Mononuclear cell (primary cell): ENCODE results near the gene CHIC2. TPM values are rescaled to one million over a fixed set of nuclear protein-coding genes. Genes with fewer than 3 reads are reported as not detected.
A peak's percentile ranks its signal among the peaks of the same experiment; 100 is the strongest.

ENCODE experiments used
- H3K27me3 ChIP-seq: 2 replicates; pipeline ENCODE4 v1.6.0; 2011; ENCODE audit warnings: low read length, control low read depth; ENCODE audit not compliant: insufficient read depth
- H3K4me1 ChIP-seq: 2 replicates; pipeline ENCODE4 v1.5.1; 2011; ENCODE audit warnings: mild to moderate bottlenecking, low read length, control low read depth; ENCODE audit not compliant: insufficient read depth
- H3K4me3 ChIP-seq: 2 replicates; pipeline ENCODE4 v1.5.1; 2011; ENCODE audit warnings: mild to moderate bottlenecking, low read length, moderate library complexity
- H3K9me3 ChIP-seq: 2 replicates; pipeline ENCODE4 v1.5.1; 2011; ENCODE audit warnings: low read depth, mild to moderate bottlenecking, control low read depth, low read length
- total RNA-seq: library from RNA; depleted of rRNA; stranded (reverse); fragments of >200 nt; gene quantifications from one replicate; pipeline ENCODE4 v1.2.3, GENCODE V29; 2012

The CHIC2 gene
- total RNA-seq, 1 donor = 101 TPM

GRCh38 chr4:54097152-54097551 lies 32.7 kb upstream of the CHIC2 start:
- no peaks in the 10 kb centered on the region for H3K9me3 ChIP-seq
- H3K4me3 ChIP-seq = no peak overlapping the region
- H3K27me3 ChIP-seq = peaks cover 98% of the 10 kb centered on the region
- peaks cover 41% of the 10 kb centered on the region for H3K4me1 ChIP-seq

GRCh38 chr4:54096295-54096962 lies 32.0 kb upstream of the CHIC2 start:
- Histone ChIP-seq H3K4me1 (peaks cover 44% of the 10 kb centered on the region), H3K9me3 (no peaks in the 10 kb centered on the region), H3K27me3 (peaks cover 98% of the 10 kb centered on the region), H3K4me3 (no peak overlapping the region)

- H3K9me3 ChIP-seq = no peaks in the 10 kb centered on the region
Measured at GRCh38 chr4:54095110-54095825, 30.9 kb upstream of the CHIC2 start.

GRCh38 chr4:54094451-54094850 lies 30.0 kb upstream of the CHIC2 start:
- Histone ChIP-seq H3K9me3 (no peaks in the 10 kb centered on the region), H3K4me1 (peaks cover 33% of the 10 kb centered on the region), H3K4me3 (no peak overlapping the region), H3K27me3 (peaks cover 97% of the 10 kb centered on the region)

More at GRCh38 chr4:54095110-54095825, 30.9 kb upstream of the CHIC2 start:
- Histone ChIP-seq H3K4me3 (no peak overlapping the region), H3K4me1 (peaks cover 38% of the 10 kb centered on the region), H3K27me3 (peaks cover 99% of the 10 kb centered on the region)

- Histone ChIP-seq H3K4me1 (peaks cover 24% of the 10 kb centered on the region), H3K9me3 (no peaks in the 10 kb centered on the region), H3K27me3 (peaks cover 95% of the 10 kb centered on the region), H3K4me3 (no peak overlapping the region)
Measured at GRCh38 chr4:54093324-54094240, 29.2 kb upstream of the CHIC2 start.

- peaks cover 89% of the 10 kb centered on the region for H3K27me3 ChIP-seq
- peak overlapping the region; percentile 27 for H3K4me3 ChIP-seq
- H3K9me3 ChIP-seq = no peaks in the 10 kb centered on the region
- peaks cover 24% of the 10 kb centered on the region for H3K4me1 ChIP-seq
Measured at GRCh38 chr4:54092405-54093323, 28.3 kb upstream of the CHIC2 start.

GRCh38 chr4:54091637-54092404 lies 27.4 kb upstream of the CHIC2 start:
- Histone ChIP-seq H3K4me3 (peak overlapping the region; percentile 27), H3K9me3 (no peaks in the 10 kb centered on the region), H3K27me3 (peaks cover 83% of the 10 kb centered on the region), H3K4me1 (peaks cover 24% of the 10 kb centered on the region)

GRCh38 chr4:54090804-54091623 lies 26.6 kb upstream of the CHIC2 start:
- H3K9me3 ChIP-seq = no peaks in the 10 kb centered on the region
- H3K27me3 ChIP-seq = peaks cover 80% of the 10 kb centered on the region
- peaks cover 24% of the 10 kb centered on the region for H3K4me1 ChIP-seq
- H3K4me3 ChIP-seq = no peak overlapping the region

GRCh38 chr4:54090404-54090803 lies 26.0 kb upstream of the CHIC2 start:
- peaks cover 76% of the 10 kb centered on the region for H3K27me3 ChIP-seq
- H3K4me1 ChIP-seq = peaks cover 24% of the 10 kb centered on the region
- no peak overlapping the region for H3K4me3 ChIP-seq
- no peaks in the 10 kb centered on the region for H3K9me3 ChIP-seq

GRCh38 chr4:54089875-54090274 lies 25.5 kb upstream of the CHIC2 start:
- no peak overlapping the region for H3K4me3 ChIP-seq
- no peaks in the 10 kb centered on the region for H3K9me3 ChIP-seq
- H3K27me3 ChIP-seq = peaks cover 70% of the 10 kb centered on the region
- peaks cover 24% of the 10 kb centered on the region for H3K4me1 ChIP-seq

GRCh38 chr4:54085284-54085683 lies 20.9 kb upstream of the CHIC2 start:
- Histone ChIP-seq H3K4me1 (no peaks in the 10 kb centered on the region), H3K4me3 (no peak overlapping the region), H3K9me3 (no peaks in the 10 kb centered on the region), H3K27me3 (peaks cover 27% of the 10 kb centered on the region)

GRCh38 chr4:54082168-54082567 lies 17.8 kb upstream of the CHIC2 start:
- Histone ChIP-seq H3K27me3 (peaks cover 14% of the 10 kb centered on the region), H3K9me3 (no peaks in the 10 kb centered on the region), H3K4me1 (no peaks in the 10 kb centered on the region), H3K4me3 (no peak overlapping the region)

- Histone ChIP-seq H3K4me3 (no peak overlapping the region), H3K4me1 (no peaks in the 10 kb centered on the region), H3K9me3 (no peaks in the 10 kb centered on the region), H3K27me3 (peaks cover 11% of the 10 kb centered on the region)
Measured at GRCh38 chr4:54077812-54078211, 13.4 kb upstream of the CHIC2 start.
